Endodermal cell (in vitro differentiated cells): ENCODE measurements around the gene LAIR1. TPM values are rescaled to one million over a fixed set of nuclear protein-coding genes. Genes with fewer than 3 reads are reported as not detected.

Source experiments
- DNase-seq: peaks from one replicate; pipeline ENCODE4 v3.0.0-alpha.2; 2017
- H3K27ac ChIP-seq: 2 replicates; pipeline ENCODE4 v1.5.1; 2013; ENCODE audit warnings: mild to moderate bottlenecking, low read depth, low read length, moderate library complexity
- H3K27me3 ChIP-seq: 2 replicates; pipeline ENCODE4 v1.6.1; 2013; ENCODE audit warnings: mild to moderate bottlenecking, low read length, moderate library complexity; ENCODE audit not compliant: insufficient read depth, control insufficient read depth, poor library complexity, severe bottlenecking
- H3K36me3 ChIP-seq: 2 replicates; pipeline ENCODE4 v1.7.0; 2013; ENCODE audit warnings: mild to moderate bottlenecking, low read length, moderate library complexity; ENCODE audit not compliant: control insufficient read depth, insufficient read depth
- H3K4me1 ChIP-seq: one replicate; pipeline ENCODE4 v1.7.0; 2013; ENCODE audit warnings: low read length; ENCODE audit not compliant: control insufficient read depth, insufficient read depth
- H3K4me3 ChIP-seq: 2 replicates; pipeline ENCODE4 v1.5.1; 2013; ENCODE audit warnings: mild to moderate bottlenecking, low read length, moderate library complexity
- H3K9ac ChIP-seq: 2 replicates; pipeline ENCODE4 v1.6.1; 2013; ENCODE audit warnings: mild to moderate bottlenecking, low read length, moderate library complexity; ENCODE audit not compliant: poor library complexity, severe bottlenecking; ENCODE audit errors: extremely low read depth
- H3K9me3 ChIP-seq: 2 replicates; pipeline ENCODE4 v1.6.1; 2013; ENCODE audit warnings: mild to moderate bottlenecking, low read length, moderate library complexity; ENCODE audit not compliant: control insufficient read depth
- H3K27ac Mint-ChIP-seq: 2 replicates; pipeline ENCODE4 v1.8.0; 2020; ENCODE audit warnings: mixed read lengths
- H3K27me3 Mint-ChIP-seq: 2 replicates; pipeline ENCODE4 v1.8.0; 2021; ENCODE audit warnings: mild to moderate bottlenecking, mixed read lengths; ENCODE audit not compliant: insufficient read depth
- H3K36me3 Mint-ChIP-seq: 2 replicates; pipeline ENCODE4 v1.8.0; 2020; ENCODE audit warnings: low read depth, mixed read lengths
- H3K4me1 Mint-ChIP-seq: 2 replicates; pipeline ENCODE4 v1.8.0; 2020; ENCODE audit warnings: mixed read lengths
- H3K4me3 Mint-ChIP-seq: 2 replicates; pipeline ENCODE4 v1.8.0; 2020; ENCODE audit warnings: mild to moderate bottlenecking, moderate library complexity, mixed read lengths
- H3K9me3 Mint-ChIP-seq: 2 replicates; pipeline ENCODE4 v1.8.0; 2020; ENCODE audit warnings: mild to moderate bottlenecking, mixed read lengths
- CTCF ChIP-seq: fragments of 200-600 bp; sonication (generic); conservative IDR thresholded peaks from 2 replicates; pipeline ENCODE4 v1.5.0; 2021; ENCODE audit warnings: antibody characterized with exemption, mild to moderate bottlenecking
- WGBS, 2 experiments: methylation state at CpG; one replicate each; pipeline versions ENCODE4 v1.1.5 to v1.1.7; 2013; ENCODE audit warnings: missing lambda C conversion rate in 2 of 2, mixed read lengths in 1 of 2; ENCODE audit not compliant: insufficient coverage in 1 of 2, insufficient read length in 1 of 2; 5-methylcytosine and 5-hydroxymethylcytosine counted together
- total RNA-seq, 2 donors: library from RNA; stranded (reverse); fragmentation: NEBNext Ultra II Directional in 1 of 2; extraction: Animal tissue kit (Norgen Biotek cat#: 25700) in 1 of 2; gene quantifications; 2 replicates in 1 of 2; 3 replicates in 1 of 2; pipeline ENCODE4 v1.2.1, GENCODE V29; 2021

Gene LAIR1
- total RNA-seq, 2 donors from 2014 or later: not detected

- Mint-ChIP-seq H3K4me1 (peaks cover 2% of the 10 kb centered on the region), H3K4me3 (no peak overlapping the region), H3K27ac (no peak overlapping the region), H3K9me3 (peaks cover 39% of the 10 kb centered on the region), H3K36me3 (no peaks in the 10 kb centered on the region), H3K27me3 (peaks cover 78% of the 10 kb centered on the region)
- Histone ChIP-seq H3K27ac (no peak overlapping the region), H3K9me3 (no peaks in the 10 kb centered on the region), H3K36me3 (no peaks in the 10 kb centered on the region), H3K9ac (no peak overlapping the region), H3K4me1 (no peaks in the 10 kb centered on the region), H3K4me3 (no peak overlapping the region), H3K27me3 (peaks cover 29% of the 10 kb centered on the region)
- TF ChIP-seq CTCF: no peak
- DNase-seq: no peak
These were observed 46.3 kb upstream of the LAIR1 start for GRCh38 chr19:54411033-54411432.

GRCh38 chr19:54408456-54409026 lies 43.8 kb upstream of the LAIR1 start:
- no peaks in the 10 kb centered on the region for H3K9me3 ChIP-seq
- no peak overlapping the region for H3K9ac ChIP-seq
- Mint-ChIP-seq H3K27ac (no peak overlapping the region), H3K27me3 (peaks cover 57% of the 10 kb centered on the region), H3K36me3 (no peaks in the 10 kb centered on the region), H3K4me1 (no peaks in the 10 kb centered on the region), H3K4me3 (no peak overlapping the region), H3K9me3 (peaks cover 26% of the 10 kb centered on the region)
- no peak overlapping the region for H3K27ac ChIP-seq
- DNase-seq: no peak
- H3K27me3 ChIP-seq: peaks cover 7% of the 10 kb centered on the region
- no peak overlapping the region for H3K4me3 ChIP-seq
- no peak for TF ChIP-seq CTCF
- H3K36me3 ChIP-seq: no peaks in the 10 kb centered on the region
- 91 to 93% methylated on average over 3 to 9 of the region's 9 CpGs for WGBS, 2 experiments
- no peaks in the 10 kb centered on the region for H3K4me1 ChIP-seq

- no peak overlapping the region for H3K4me3 Mint-ChIP-seq
- Histone ChIP-seq H3K4me1 (no peaks in the 10 kb centered on the region), H3K36me3 (no peaks in the 10 kb centered on the region), H3K27me3 (peaks cover 2% of the 10 kb centered on the region), H3K27ac (no peak overlapping the region), H3K4me3 (no peak overlapping the region), H3K9me3 (no peaks in the 10 kb centered on the region), H3K9ac (no peak overlapping the region)
- TF ChIP-seq CTCF: no peak
- H3K27me3 Mint-ChIP-seq: peaks cover 52% of the 10 kb centered on the region
- DNase-seq: no peak
- WGBS, 2 experiments: 80 to 94% methylated on average over 7 of the region's 7 CpGs
- H3K27ac Mint-ChIP-seq: no peak overlapping the region
- H3K4me1 Mint-ChIP-seq: peaks cover 3% of the 10 kb centered on the region
- no peaks in the 10 kb centered on the region for H3K36me3 Mint-ChIP-seq
- H3K9me3 Mint-ChIP-seq: peaks cover 26% of the 10 kb centered on the region
These were observed 43.0 kb upstream of the LAIR1 start for GRCh38 chr19:54407780-54408179.
